H9 (cell line): ENCODE data around the gene MAGI1. TPM values are rescaled to one million over a fixed set of nuclear protein-coding genes. Genes with fewer than 3 reads are reported as not detected.

Experiments
- DNase-seq: peaks from one replicate; pipeline ENCODE4 v3.0.0-alpha.2; 2017
- H2AFZ ChIP-seq: one replicate; pipeline ENCODE4 v1.6.1; 2013; ENCODE audit warnings: mild to moderate bottlenecking, low read length, control low read depth, moderate library complexity
- H2AK5ac ChIP-seq: 2 replicates; pipeline ENCODE4 v1.6.1; 2013; ENCODE audit warnings: low read length, control low read depth, mixed read lengths; ENCODE audit not compliant: insufficient read length
- H2BK120ac ChIP-seq: one replicate; pipeline ENCODE4 v1.6.1; 2013; ENCODE audit warnings: low read depth, mild to moderate bottlenecking, low read length, control low read depth, inconsistent platforms; ENCODE audit not compliant: poor library complexity, severe bottlenecking
- H2BK12ac ChIP-seq: 2 replicates; pipeline ENCODE4 v1.6.1; 2013; ENCODE audit warnings: low read length, control low read depth, mixed read lengths, low read depth; ENCODE audit not compliant: insufficient read length
- H2BK15ac ChIP-seq: 2 replicates; pipeline ENCODE4 v1.6.1; 2013; ENCODE audit warnings: low read depth, low read length, control low read depth
- H2BK20ac ChIP-seq: one replicate; pipeline ENCODE4 v1.6.1; 2013; ENCODE audit warnings: low read depth, mild to moderate bottlenecking, low read length, control low read depth, inconsistent platforms; ENCODE audit not compliant: poor library complexity, severe bottlenecking
- H2BK5ac ChIP-seq: 2 replicates; pipeline ENCODE4 v1.6.1; 2013; ENCODE audit warnings: low read length, control low read depth, mixed read lengths; ENCODE audit not compliant: insufficient read length
- H3K14ac ChIP-seq: 2 replicates; pipeline ENCODE4 v1.6.1; 2013; ENCODE audit warnings: low read length, control low read depth; ENCODE audit not compliant: insufficient read depth
- H3K18ac ChIP-seq: 2 replicates; pipeline ENCODE4 v1.6.1; 2013; ENCODE audit warnings: low read depth, mild to moderate bottlenecking, mixed read lengths, low read length, control low read depth; ENCODE audit not compliant: insufficient read length
- H3K23ac ChIP-seq: 2 replicates; pipeline ENCODE4 v1.6.1; 2013; ENCODE audit warnings: low read length, control low read depth, mixed read lengths, low read depth; ENCODE audit not compliant: insufficient read length
- H3K23me2 ChIP-seq: 2 replicates; pipeline ENCODE4 v1.6.1; 2013; ENCODE audit warnings: low read depth, mild to moderate bottlenecking, mixed read lengths, low read length, control low read depth; ENCODE audit not compliant: insufficient read length, poor library complexity, severe bottlenecking
- H3K27ac ChIP-seq: 2 replicates; pipeline ENCODE4 v1.5.1; 2013; ENCODE audit warnings: low read length, control low read depth, mixed read lengths, low read depth; ENCODE audit not compliant: insufficient read length
- H3K27me3 ChIP-seq: 2 replicates; pipeline ENCODE4 v1.6.1; 2013; ENCODE audit warnings: low read length, control low read depth, inconsistent platforms; ENCODE audit not compliant: insufficient read depth
- H3K4ac ChIP-seq: 2 replicates; pipeline ENCODE4 v1.6.1; 2013; ENCODE audit warnings: low read depth, mild to moderate bottlenecking, control low read depth, inconsistent platforms, low read length, moderate library complexity
- H3K4me1 ChIP-seq: 2 replicates; pipeline ENCODE4 v1.6.1; 2013; ENCODE audit warnings: low read length, control low read depth, inconsistent platforms; ENCODE audit not compliant: insufficient read depth
- H3K4me2 ChIP-seq: 2 replicates; pipeline ENCODE4 v1.6.1; 2013; ENCODE audit warnings: low read length, control low read depth, mixed read lengths; ENCODE audit not compliant: insufficient read length, insufficient read depth
- H3K56ac ChIP-seq: 2 replicates; pipeline ENCODE4 v1.6.1; 2013; ENCODE audit warnings: low read depth, mild to moderate bottlenecking, mixed read lengths, low read length, control low read depth; ENCODE audit not compliant: insufficient read length
- H3K79me1 ChIP-seq: 2 replicates; pipeline ENCODE4 v1.6.1; 2013; ENCODE audit warnings: low read depth, mild to moderate bottlenecking, moderate library complexity, low read length, control low read depth, inconsistent platforms; ENCODE audit not compliant: insufficient read depth, poor library complexity, severe bottlenecking
- H3K79me2 ChIP-seq: 2 replicates; pipeline ENCODE4 v1.6.1; 2013; ENCODE audit warnings: low read length, control low read depth, inconsistent platforms; ENCODE audit not compliant: insufficient read depth
- H3K9ac ChIP-seq: 2 replicates; pipeline ENCODE4 v1.6.1; 2013; ENCODE audit warnings: low read length, control low read depth, mixed read lengths; ENCODE audit not compliant: insufficient read length; ENCODE audit errors: extremely low read depth
- H3K9me3 ChIP-seq: one replicate; pipeline ENCODE4 v1.6.1; 2013; ENCODE audit warnings: low read depth, low read length, inconsistent platforms; ENCODE audit not compliant: control insufficient read depth
- H3T11ph ChIP-seq: one replicate; pipeline ENCODE4 v1.6.1; 2013; ENCODE audit warnings: mild to moderate bottlenecking, low read length, control low read depth, inconsistent platforms
- H4K20me1 ChIP-seq: one replicate; pipeline ENCODE4 v1.6.1; 2013; ENCODE audit not compliant: control insufficient read depth, insufficient read length, insufficient read depth
- H4K5ac ChIP-seq: 2 replicates; pipeline ENCODE4 v1.6.1; 2013; ENCODE audit warnings: low read depth, mild to moderate bottlenecking, mixed read lengths, low read length, control low read depth; ENCODE audit not compliant: insufficient read length
- H4K8ac ChIP-seq: replicated peaks from 2 replicates; pipeline ENCODE4 v1.6.1; 2013; ENCODE audit warnings: low read length, control low read depth, mixed read lengths, low read depth; ENCODE audit not compliant: insufficient read length
- H4K91ac ChIP-seq: 2 replicates; pipeline ENCODE4 v1.6.1; 2013; ENCODE audit warnings: low read depth, mild to moderate bottlenecking, moderate library complexity, mixed read lengths, low read length, control low read depth; ENCODE audit not compliant: insufficient read length
- H3K27ac Mint-ChIP-seq, 3 experiments: 2 replicates in 2 of 3; 3 replicates in 1 of 3; pipeline ENCODE4 v1.8.0; 2020 to 2021; ENCODE audit warnings: mixed read lengths in 3 of 3, mild to moderate bottlenecking in 1 of 3, moderate library complexity in 1 of 3
- H3K27me3 Mint-ChIP-seq: 2 replicates; pipeline ENCODE4 v1.8.0; 2021; ENCODE audit warnings: low read depth, mild to moderate bottlenecking, moderate library complexity, mixed read lengths
- H3K36me3 Mint-ChIP-seq, 3 experiments: 2 replicates in 2 of 3; 3 replicates in 1 of 3; pipeline ENCODE4 v1.8.0; 2020 to 2021; ENCODE audit warnings: low read depth in 3 of 3, mixed read lengths in 3 of 3; ENCODE audit not compliant: insufficient read depth in 1 of 3
- H3K4me1 Mint-ChIP-seq, 2 experiments: 2 replicates each; pipeline ENCODE4 v1.8.0; 2020; ENCODE audit warnings: mixed read lengths in 2 of 2
- H3K4me3 Mint-ChIP-seq, 2 experiments: 2 replicates in 1 of 2; 3 replicates in 1 of 2; pipeline ENCODE4 v1.8.0; 2020 to 2021; ENCODE audit warnings: mild to moderate bottlenecking in 2 of 2, mixed read lengths in 2 of 2, moderate library complexity in 1 of 2
- H3K9me3 Mint-ChIP-seq, 2 experiments: 2 replicates in 1 of 2; 3 replicates in 1 of 2; pipeline ENCODE4 v1.8.0; 2020; ENCODE audit warnings: mild to moderate bottlenecking in 2 of 2, mixed read lengths in 2 of 2, moderate library complexity in 1 of 2
- WGBS: extraction: QIAGEN DNeasy Blood & Tissue Kit; methylation state at CpG from one replicate; pipeline ENCODE4 v1.1.7; 2013; ENCODE audit warnings: missing lambda C conversion rate, low lambda C conversion rate, mixed read lengths; ENCODE audit not compliant: insufficient read length; ENCODE audit errors: extremely low coverage; 5-methylcytosine and 5-hydroxymethylcytosine counted together
- total RNA-seq: library from RNA; stranded (reverse); gene quantifications from 2 replicates; pipeline ENCODE4 v1.2.1, GENCODE V29; 2021
- TF ChIP-seq, protein P1 (sequence below): fragments of 200-600 bp; sonication (generic); conservative IDR thresholded peaks from 3 replicates; pipeline ENCODE4 v1.8.0; 2021; ENCODE audit warnings: antibody characterized with exemption, mild to moderate bottlenecking

The MAGI1 gene
- total RNA-seq, 1 experiment from 2014 or later: 65.7 TPM

DNA sequence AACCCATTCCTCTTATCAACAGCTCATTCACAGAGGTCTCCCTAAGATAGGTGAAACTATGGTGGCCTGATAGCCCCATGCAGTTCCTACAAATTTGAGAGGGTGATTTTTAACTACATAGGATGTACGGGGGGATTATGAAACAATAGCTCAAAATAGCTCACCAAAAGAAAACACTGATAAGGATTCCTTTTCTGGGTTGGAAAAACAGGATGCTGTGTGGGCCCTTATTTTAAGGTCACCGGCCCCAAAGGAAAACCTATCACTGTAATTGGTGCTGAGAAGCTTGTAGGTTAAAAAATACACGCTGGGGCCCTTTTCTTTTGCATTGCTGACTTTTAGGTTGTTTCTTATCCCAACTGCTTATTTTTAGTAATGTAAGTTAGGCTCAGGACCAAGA is 627.4 kb downstream of the MAGI1 start:
- no peak overlapping the region for H3K4me3 Mint-ChIP-seq
- Histone ChIP-seq H3K18ac (no peak overlapping the region), H2BK15ac (no peak overlapping the region), H4K91ac (no peak overlapping the region), H3K23me2 (no peaks in the 10 kb centered on the region), H3K9me3 (no peaks in the 10 kb centered on the region), H3K27ac (no peak overlapping the region), H3K56ac (no peak overlapping the region), H3K9ac (no peak overlapping the region), H4K20me1 (no peaks in the 10 kb centered on the region), H3K27me3 (no peaks in the 10 kb centered on the region), H2AK5ac (no peak overlapping the region), H4K8ac (no peak overlapping the region), H3K4me2 (no peak overlapping the region), H2BK5ac (no peak overlapping the region), H3K4ac (no peak overlapping the region), H3K4me1 (no peaks in the 10 kb centered on the region), H4K5ac (no peak overlapping the region), H2BK12ac (no peak overlapping the region), H3K79me1 (no peaks in the 10 kb centered on the region), H3K79me2 (no peaks in the 10 kb centered on the region), H3T11ph (no peak overlapping the region), H2BK120ac (no peak overlapping the region), H2AFZ (no peak overlapping the region), H3K14ac (no peak overlapping the region), H2BK20ac (no peak overlapping the region), H3K23ac (no peak overlapping the region)
- H3K27ac Mint-ChIP-seq: no peak overlapping the region
- H3K27me3 Mint-ChIP-seq: no peaks in the 10 kb centered on the region
- no CpG with 5 or more reads among the region's 3 CpGs for WGBS
- H3K4me1 Mint-ChIP-seq: peaks cover 27 to 28% of the 10 kb centered on the region in 2 experiments
- H3K36me3 Mint-ChIP-seq: peaks cover 5 to 9% (median 6%) of the 10 kb centered on the region in 3 experiments; a peak in 5 of 7 replicates
- TF ChIP-seq, protein P1, sequence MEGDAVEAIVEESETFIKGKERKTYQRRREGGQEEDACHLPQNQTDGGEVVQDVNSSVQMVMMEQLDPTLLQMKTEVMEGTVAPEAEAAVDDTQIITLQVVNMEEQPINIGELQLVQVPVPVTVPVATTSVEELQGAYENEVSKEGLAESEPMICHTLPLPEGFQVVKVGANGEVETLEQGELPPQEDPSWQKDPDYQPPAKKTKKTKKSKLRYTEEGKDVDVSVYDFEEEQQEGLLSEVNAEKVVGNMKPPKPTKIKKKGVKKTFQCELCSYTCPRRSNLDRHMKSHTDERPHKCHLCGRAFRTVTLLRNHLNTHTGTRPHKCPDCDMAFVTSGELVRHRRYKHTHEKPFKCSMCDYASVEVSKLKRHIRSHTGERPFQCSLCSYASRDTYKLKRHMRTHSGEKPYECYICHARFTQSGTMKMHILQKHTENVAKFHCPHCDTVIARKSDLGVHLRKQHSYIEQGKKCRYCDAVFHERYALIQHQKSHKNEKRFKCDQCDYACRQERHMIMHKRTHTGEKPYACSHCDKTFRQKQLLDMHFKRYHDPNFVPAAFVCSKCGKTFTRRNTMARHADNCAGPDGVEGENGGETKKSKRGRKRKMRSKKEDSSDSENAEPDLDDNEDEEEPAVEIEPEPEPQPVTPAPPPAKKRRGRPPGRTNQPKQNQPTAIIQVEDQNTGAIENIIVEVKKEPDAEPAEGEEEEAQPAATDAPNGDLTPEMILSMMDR: no peak
- no peaks in the 10 kb centered on the region for H3K9me3 Mint-ChIP-seq
- DNase-seq: no peak
